GM18951 (cell line): ENCODE data around the gene SH3RF1.
"Not testable (repeated sequence)": the region's sequence is repeated elsewhere in the genome, so short reads cannot be mapped to it uniquely, and the experiment has no call there.

ENCODE experiments used
- POLR2A ChIP-seq: IDR thresholded peaks from 4 replicates; pipeline ENCODE4 v1.6.1; 2011; ENCODE audit warnings: mild to moderate bottlenecking; ENCODE audit not compliant: insufficient read length, insufficient read depth; ENCODE audit errors: extremely low read depth
- in situ Hi-C: fragments of 300-500 bp; cut with MboI; formaldehyde crosslinking; loops from one replicate; pipeline ENCODE4 v1.12.0; 2022; ENCODE audit warnings: low sequenced_read_pairs, mixed read lengths, inconsistent platforms; ENCODE audit not compliant: unreplicated experiment

The SH3RF1 gene

DNA sequence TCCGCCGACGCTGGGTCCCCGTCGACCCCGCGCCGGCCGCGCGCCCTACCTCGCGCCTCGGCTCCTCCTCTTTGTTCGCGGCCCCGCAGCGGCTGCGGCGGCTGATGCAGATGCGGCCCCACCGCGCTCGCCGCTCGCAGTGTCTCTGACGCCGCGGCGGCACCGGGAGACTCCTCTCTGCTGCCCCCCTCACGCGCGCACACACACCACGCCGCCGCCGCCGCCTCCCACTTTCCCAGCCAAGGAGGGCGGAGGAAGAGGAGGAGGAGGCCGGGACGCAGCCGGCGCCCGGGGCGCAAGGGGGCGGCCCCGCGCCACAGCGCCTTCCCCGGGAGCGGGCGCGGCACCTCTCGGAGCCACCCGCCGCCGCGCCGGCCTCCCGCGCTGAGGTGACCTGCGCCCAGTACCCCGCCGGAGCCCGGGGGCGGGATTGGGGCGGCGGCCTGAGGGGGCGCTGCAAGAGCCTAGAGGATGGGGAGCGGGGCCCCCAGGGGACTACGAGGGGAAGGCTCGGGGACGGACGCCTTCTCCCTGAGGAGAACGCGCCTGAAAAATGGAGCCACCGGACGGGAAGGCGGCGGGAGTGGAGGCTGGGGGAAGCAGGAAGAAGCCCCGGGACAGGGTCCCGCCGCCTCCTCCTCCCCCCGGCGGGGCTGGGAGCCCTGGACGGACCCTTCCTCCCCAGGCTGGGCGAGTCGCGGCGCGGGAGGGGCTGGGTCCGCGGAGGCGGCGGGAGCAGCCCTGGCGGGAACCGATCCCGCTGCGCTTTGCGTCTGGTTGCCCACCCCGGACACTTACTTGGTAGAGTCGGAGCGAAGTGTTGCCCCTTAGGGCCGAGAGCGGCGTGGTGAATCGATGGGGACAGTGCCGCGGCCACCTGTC lies at the start of gene SH3RF1:
Gene SH3RF1 (minus strand): TSS at position 147 of the 882 bp plus-strand sequence. CDS start 1,744 bp downstream, outside the sequence.
- in situ Hi-C loops: no loop called here
- TF ChIP-seq POLR2A: peak; percentile 52

DNA sequence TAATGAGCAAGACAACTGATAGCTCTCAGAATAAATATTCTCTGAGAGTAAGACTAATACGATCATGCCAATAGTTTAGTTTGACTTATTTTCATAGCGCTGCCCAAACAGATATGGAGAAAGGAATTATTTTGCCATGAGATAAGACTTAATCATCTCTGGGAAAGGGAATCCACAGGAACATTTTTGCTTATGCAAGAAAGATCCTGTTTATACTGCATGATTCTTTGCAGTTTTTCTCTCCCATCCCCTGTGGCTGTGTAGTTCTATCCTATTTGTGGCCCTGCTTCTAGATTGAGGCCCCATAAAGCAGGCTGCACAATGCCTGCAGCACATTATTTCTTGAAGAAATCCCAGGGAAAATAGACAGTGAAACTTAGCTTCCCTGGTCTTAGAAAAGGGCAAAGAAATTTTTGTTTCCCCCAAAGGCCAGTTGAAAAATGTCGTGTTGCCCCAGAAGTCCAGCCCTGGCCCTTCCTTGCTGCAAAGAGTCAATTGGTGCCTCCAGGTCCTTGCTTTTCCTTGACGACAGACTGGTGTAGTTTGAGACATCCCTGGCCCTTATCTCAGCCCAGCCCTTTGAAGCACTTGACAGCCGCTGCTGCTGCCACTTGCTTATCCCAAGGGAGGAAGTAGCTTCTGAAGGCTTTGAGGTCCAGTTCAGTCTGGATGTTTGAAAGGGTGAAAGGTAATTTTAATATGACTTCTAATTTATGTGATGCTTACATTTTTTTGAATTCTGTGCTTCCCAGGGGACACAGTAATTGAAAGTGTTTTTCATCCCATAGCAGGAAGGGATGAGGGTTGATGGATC lies 45.0 kb upstream of the SH3RF1 start:
- TF ChIP-seq POLR2A: no peak
- in situ Hi-C loops: no loop called here

DNA sequence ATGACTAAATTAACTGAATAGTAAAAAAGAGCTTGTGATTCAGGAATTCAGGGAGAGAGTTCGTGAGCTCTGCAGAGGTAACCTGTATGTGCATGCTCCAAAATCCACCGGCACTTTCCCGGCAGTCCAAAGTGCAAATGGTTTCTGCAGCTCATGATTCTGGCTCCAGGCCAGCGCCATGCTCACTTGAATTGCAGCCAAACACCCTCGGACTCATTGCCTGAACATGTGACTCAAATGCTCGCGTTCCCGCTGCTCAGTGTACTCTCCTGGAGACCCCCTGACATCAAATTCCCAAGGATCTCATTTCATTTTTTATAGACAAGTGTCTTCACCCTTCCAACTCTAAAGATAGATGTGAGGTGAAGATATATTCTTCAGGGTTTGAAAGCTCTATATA lies 44.1 kb upstream of the SH3RF1 start:
- TF ChIP-seq POLR2A: no peak
- in situ Hi-C loops: no loop called here

DNA sequence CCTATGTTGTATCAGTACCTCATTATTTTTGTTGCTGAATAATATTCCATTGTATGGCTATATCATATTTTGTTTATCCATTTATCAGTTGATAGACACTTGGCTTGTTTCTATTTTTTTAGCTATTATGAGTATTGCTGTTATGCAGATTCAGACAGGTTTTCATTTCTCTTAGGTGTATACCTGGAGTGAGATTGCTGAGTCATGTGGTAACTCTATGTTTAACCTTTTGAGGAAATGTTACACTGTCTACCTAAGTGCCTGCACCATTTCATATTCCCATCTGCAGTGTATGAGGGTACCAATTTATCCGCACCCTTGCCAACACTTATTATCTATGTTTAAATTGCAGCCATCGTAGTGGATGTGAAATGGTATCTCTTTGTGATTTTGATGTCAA lies 43.0 kb upstream of the SH3RF1 start:
- TF ChIP-seq POLR2A: no peak
- in situ Hi-C loops: no loop called here

DNA sequence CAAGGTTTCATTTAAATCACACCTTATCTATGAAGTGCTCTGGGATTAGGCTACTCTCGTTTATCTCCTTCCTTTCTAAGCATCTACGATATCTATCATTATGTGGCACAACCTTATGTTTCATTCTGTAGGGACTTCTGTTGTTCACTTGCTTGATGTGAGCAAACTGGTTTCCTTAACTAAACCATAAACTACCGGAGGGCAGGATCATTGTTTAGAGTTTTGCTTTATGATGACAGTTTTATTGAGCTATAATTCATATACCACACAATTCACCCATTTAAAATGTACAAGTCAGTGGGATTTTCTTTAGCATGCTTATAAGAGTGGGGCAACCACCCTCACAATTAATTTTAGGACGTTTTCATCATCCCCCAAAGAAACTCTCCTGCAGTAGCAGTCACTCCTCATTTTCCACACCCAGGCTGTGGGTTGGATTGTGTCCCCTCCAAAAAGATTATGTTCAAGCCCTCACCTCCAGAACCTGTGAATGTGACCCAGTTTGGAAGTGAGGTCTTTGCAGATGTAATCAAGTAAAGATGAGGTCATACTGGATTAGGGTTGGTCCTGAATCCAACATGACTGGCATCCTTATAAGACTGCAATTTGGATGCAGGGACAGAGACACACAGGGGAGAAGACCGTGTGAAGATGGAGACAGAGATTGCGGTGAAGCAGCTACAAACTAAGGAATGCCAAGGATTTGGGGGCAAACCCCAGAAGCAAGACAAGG lies 42.1 kb upstream of the SH3RF1 start:
- no peak for TF ChIP-seq POLR2A
- in situ Hi-C loops: no loop called here

DNA sequence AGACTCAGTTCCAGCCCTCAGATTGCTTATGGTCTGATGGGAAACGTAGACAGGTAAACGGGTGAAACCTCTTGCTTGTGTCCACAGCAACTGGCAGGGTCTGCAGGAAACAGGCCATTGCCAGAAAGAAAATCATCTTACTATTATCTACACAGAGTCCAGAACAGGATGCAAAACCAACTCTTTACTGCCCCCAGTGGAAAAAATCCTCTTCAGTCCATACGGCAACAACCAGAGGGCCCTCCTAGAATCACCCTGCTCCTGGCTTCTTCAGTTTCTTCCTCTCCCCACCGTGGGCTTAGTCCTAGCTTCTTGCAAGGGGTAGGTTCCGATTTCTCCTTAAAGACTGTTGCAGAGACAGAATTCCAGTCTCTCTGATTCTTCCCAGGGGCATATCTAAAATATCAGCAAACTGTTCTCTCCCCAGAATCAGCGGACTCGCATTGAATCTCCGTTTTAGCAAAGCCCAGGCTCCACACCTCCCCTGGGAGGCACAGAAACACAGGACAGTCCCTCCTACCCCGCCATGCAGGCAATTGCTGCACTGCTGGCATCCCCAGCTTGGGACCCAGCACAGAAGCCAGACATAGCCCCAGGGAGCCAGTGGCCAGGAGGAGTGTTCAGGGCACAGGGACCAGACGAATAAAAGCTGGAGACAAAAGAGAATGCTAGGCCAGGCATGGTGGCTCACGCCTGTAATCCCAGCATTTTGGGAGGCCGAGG lies 41.0 kb upstream of the SH3RF1 start:
- in situ Hi-C loops: no loop called here

DNA sequence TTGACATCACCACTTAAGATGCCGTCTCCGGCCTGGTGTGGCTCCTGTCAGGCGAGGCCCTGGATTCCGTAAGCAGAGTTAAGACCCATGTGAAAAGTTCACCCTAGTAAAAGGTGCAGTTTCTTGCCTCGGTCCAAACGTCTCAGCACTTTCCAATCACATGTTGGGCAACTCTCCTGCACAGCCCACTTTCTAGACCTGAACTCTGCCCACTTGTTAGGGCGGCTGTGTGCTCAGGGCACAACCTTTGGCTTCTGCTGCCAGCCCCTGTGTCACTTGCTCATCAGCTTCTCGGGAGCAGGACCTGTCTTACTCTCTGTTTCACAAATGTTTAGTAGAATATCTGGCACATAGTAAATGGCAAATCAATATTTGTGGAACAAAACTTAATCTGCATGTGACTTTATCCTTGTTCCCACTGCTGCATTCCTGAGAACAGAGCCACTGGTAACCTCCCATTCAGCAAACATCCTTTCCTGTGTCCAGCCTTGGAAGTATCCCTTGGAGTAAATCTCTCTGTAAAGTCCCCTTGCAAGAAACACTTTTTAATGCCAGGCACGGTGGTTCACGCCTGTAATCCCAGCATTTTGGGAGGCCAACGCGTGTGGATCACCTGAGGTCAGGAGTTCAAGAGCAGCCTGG lies 38.7 kb upstream of the SH3RF1 start:
- in situ Hi-C loops: no loop called here

More for the DNA sequence above, 41.0 kb upstream of the SH3RF1 start:
- no peak for TF ChIP-seq POLR2A

DNA sequence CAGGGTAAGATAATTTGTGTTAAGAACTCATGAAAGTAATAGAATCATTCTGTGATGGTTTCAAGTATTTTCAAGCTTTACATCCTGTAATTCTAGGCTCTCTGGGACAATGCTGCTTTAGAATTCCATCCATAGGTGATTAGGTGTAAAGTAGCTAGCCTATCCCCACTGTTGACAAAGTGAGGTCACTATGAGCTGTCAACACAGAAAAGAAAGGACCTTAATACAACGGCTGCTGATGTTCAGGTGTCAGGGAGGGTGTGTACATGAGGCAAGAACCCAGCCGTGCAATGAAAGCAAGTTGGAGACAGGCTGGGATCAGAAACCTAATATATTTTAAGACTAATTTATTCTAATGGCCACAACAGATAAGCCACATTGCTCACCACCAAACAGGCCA lies 36.8 kb upstream of the SH3RF1 start:
- in situ Hi-C loops: no loop called here
- no peak for TF ChIP-seq POLR2A

More for the DNA sequence above, 38.7 kb upstream of the SH3RF1 start:
- no peak for TF ChIP-seq POLR2A

DNA sequence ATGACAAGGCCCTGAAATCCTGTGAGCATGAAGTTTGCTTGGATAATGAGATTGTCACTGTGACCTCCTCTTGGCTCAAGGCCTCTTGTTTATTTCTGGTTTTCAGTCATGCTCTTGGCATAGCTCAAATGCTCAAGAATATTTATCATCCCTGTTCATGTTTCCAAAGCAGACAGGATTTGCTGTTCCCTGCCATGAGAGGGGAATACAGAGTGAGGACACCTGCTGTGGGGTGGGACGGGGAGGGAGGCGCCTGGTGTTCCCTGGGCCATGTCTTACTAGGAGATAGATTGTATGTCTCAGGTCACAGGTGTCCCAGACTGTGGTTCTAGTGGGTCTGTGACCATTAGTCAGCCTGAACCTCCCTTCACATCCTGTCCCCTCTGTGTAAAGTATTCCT lies 34.9 kb upstream of the SH3RF1 start:
- no peak for TF ChIP-seq POLR2A
- in situ Hi-C loops: no loop called here

DNA sequence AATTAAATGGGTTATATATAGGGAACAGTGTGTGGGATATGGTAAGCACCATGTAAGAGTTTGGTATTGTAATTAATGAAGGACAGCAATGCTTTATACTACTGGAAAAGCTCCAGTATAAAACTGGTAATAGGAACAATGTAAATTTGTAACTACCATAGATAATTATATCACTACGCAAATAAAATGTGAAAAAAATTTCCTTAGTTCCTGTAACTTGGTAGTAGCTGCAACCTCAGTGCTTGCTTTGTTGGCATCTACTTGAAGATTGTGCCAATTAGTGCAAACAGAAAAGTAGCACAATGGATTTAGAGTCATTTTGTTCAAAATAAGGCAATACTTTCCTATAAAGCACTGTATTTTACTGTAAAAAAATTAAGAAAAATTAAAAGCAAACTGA lies 34.4 kb upstream of the SH3RF1 start:
- TF ChIP-seq POLR2A: no peak
- in situ Hi-C loops: no loop called here

DNA sequence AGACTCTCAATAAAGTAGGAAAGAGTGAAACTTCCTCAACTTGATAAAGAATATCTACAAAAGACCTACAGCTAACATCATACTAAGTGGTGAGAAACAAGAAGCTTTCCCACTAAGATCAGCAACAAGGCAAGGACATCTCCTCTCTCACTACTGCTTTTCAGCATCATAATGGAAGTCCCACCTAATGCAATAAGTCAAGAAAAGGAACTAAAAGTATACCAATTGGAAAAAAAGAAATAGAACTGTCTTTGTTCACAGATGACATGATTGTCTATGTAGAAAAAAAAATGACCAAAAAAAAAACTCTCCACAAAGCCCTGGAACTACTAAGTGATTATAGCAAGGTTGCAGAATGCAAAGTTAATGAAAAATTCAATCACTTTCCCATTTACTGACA lies 25.1 kb upstream of the SH3RF1 start:
- no peak for TF ChIP-seq POLR2A
- in situ Hi-C loops: no loop called here

DNA sequence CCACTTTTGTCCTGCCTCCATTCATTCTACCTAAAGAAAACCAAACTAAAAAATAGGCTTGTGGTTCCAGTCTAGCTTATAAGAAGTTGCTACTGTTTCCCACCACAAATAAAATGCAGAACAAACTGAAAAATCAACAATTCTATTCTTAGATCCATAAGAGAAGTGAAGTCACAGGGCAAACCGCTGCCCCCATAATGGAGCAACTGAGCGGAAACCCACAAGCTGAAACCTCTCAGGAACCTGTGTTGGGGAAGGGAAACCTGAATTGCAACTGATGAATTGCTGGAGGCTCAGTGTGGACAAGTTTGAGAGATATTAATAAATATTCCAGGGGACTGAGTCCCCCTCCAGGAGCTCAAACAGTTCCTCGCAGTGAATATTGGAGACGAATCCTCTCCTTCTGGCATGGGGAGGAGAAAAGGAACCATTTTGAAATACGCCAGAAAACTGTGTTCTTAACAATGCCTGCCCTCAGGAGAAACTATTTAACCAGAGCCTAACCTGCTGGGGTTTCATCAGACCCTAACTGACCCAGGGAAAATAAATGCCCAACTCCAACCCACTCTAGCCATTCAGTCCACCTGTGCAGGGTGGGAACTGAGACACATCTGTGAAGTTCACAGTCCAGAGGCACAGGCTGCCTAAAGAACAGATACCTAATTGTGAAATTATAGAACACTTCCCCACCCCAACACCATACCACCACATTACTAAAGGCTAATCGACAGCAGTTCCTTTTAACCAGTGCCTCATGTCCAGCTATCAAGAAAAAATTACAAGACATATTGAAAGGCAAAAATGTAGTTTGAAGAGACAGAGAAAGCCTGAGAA lies 22.8 kb upstream of the SH3RF1 start:
- in situ Hi-C loops: no loop called here
- TF ChIP-seq POLR2A: no peak

DNA sequence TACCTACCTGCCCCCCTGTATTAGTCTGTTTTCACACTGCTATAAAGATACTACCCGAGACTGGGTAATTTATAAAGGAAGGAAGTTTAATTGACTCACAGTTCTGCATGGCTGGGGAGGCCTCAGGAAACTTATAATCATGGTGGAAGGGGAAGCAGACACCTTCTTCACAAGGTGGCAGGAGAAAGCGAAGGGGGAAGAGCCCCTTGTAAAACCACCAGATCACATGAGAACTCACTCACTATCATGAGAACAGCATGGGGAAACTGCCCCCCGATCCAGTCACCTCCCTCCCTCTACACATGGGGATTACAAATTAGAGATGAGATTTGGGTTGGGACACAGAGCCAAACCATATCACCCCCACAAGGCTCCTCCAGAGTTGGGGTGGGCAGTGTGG lies 17.2 kb upstream of the SH3RF1 start:
- in situ Hi-C loops: not testable (repeated sequence)
